GM19324 (cell line): Measurements from ENCODE around the gene EDC3.

Experiments
- ATAC-seq: cut with Tn5 transposase; IDR thresholded peaks from one replicate; pipeline ENCODE4 v1.9.1; 2021; ENCODE audit warnings: mild to moderate bottlenecking, moderate library complexity; ENCODE audit not compliant: unreplicated experiment, low FRiP score

EDC3 gene

GRCh38 chr15:74627766-74628165 is 68.1 kb downstream of the EDC3 start:
- ATAC-seq = no peak

GRCh38 chr15:74626752-74627692 is 68.8 kb downstream of the EDC3 start:
- peak; percentile 67 for ATAC-seq

GRCh38 chr15:74626336-74626735 is 69.5 kb downstream of the EDC3 start:
- ATAC-seq = no peak

GRCh38 chr15:74625693-74626092 is 70.1 kb downstream of the EDC3 start:
- no peak for ATAC-seq

DNA sequence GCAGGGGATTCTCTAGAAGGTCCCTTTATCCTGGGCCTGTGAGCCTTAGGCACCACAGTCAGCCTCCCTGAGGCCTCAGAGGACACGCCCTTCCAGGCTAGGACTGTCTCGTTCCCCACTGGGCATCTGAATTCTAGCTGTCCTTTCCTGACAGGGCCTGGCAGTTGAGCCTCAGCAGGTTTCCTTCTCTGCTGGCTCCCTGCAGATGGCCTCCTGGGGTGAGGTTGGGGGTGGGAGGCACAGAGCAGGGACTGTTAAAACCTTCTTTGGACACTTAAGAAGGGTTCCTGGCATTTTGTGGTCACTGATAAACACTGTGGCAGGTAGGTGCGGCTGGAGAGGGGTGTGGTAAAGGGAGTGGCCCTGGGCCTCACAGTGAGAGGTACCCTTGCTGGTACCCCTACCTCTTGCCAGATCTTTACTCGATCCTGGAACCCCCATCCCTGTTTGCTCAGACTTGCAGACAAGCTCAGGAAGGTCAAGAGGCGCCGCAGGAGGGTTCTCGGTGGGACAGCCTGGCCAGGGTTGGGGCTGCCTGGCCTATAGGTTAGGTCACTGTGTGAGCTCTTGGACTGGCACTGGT is 71.7 kb downstream of the EDC3 start:
- ATAC-seq = no peak

GRCh38 chr15:74622758-74623157 is 73.1 kb downstream of the EDC3 start:
- no peak for ATAC-seq

GRCh38 chr15:74621936-74622335 is 73.9 kb downstream of the EDC3 start:
- ATAC-seq = no peak

- no peak for ATAC-seq
These were observed 74.3 kb downstream of the EDC3 start for GRCh38 chr15:74621546-74621920.

- no peak for ATAC-seq
These were observed 74.9 kb downstream of the EDC3 start for GRCh38 chr15:74620636-74621545.

DNA sequence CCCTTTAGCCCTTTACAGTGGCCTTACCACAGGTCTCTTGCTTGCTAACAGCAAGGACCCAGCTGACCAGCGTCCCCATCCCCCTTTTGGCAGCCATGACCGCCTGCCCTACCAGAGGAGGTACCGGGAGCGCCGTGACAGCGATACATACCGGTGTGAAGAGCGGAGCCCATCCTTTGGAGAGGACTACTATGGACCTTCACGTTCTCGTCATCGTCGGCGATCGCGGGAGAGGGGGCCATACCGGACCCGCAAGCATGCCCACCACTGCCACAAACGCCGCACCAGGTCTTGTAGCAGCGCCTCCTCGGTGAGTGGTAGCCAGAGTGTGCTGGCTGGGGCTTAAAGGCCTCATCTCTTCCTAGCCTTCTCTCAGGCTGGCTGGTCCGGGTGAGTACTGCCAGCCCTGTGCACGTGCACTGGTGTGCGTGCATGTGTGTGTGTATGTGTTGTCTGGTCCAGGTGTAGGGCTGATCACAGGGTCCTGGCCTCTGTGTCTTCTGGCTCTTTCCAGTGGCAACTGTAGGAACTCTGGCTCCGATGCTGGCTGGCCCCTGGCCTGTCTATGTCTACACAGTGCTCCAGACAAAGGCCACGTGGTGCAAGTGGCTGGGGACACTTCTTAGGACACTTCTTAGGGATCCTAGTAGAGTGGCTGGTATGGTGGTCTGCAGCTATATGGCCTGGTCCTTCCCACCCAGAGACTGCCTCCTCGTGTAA is 75.7 kb downstream of the EDC3 start:
- ATAC-seq = no peak

- ATAC-seq = no peak
These were observed 76.8 kb downstream of the EDC3 start for GRCh38 chr15:74618841-74619596.

DNA sequence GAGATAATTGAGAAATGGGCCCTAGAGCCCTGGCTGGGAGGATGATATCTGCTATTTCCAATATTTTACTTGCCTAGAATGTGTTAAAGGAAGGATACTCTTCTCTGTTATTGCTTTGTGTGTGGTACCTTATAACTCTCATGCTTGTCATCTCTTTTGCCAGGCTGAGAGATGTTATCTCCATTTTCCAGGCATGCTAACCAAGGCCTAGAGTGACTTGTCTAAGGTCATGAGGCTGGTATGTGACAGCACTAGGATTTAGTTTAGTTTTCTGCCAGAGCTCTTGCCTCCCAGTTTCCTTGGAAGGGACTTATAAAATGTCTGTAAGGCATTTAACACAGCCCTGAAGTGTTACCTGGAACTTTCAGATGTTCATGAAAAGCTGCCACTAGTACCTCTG is 78.8 kb downstream of the EDC3 start:
- ATAC-seq = no peak

- no peak for ATAC-seq
These were observed 79.4 kb downstream of the EDC3 start for GRCh38 chr15:74616366-74616939.

DNA sequence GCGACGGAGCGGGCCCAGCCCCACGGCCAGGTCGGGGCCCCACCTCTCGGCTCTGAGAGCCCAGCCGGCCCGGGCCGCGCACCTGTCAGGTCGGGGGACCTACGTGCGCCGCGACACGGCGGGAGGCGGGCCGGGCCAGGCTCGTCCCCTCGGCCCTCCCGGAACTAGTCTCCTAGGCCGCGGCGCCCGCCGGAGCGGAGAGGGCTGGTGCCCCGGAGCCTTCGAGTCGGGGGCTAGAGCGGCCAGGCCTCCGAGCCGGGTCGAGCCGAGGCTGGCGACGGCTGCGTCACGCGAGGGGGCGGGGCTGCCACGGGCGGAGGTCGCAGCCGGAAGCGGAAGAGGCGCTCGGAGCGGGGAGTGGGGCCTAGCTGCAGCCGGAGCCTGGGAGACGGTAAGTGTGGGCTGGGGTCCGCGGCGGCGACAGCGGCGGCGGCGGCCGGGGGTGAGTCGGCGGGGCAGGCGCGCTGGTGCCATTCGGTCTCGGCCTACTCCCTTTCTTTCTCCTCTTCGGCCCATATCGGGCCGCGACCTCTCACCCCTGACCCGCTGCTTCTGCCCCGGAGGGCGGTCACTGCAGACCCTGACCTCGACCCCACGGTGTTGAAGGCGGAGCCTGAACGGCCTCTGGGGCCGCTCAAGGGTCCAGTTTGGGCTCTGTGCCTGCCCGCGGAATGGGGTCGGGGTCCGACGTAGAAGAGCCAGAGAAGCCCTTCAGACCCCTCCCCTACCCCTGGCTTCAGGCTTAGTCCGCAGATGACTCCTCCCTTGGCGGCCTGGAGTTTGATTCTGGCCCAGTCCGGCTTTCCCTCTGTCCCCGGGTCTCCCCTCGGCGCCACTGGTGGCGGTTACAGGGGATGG is 80.1 kb downstream of the EDC3 start, which contains the start of gene CLK3:
Gene CLK3, plus strand, starts transcription at position 329 of the 858 bp plus-strand sequence. CDS start 3,361 bp downstream, outside the sequence.
- ATAC-seq = peak; percentile 85

DNA sequence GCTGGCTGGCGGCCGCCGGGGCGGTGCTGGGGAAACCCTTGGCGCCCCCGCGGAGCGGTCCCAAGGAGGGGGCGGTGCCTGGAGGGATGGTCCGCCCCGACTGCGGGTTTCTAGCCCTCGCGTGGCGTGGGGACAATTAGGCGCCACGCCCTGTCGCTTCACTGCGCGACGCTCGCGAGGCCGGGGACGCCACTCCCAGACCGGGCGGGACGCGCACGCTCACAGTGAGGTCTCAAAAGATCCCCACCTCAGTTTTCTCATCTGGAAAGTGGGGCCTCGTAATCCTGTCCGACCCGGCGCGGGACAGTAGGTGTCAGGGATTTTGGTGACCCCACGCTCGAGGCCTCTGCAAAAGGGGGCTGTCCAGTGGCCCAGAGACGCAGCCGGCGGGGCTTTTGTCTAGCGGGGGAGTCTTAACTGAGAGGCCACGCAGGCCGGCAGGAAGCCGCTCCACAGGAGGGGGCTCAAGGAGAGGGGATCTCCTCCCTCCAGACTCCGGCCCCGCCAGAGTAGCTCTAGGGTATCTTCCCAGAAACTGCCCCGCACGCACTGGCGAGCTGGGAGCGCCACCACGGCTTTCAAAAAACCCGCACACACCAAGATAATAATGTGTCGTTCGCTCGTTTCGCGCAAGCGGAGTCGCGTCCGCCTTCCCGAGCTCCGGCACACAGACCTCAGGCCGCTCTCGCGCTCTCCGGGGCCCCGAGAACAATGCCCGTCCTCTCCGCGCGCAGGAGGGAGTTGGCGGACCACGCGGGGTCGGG is 80.9 kb downstream of the EDC3 start:
- peak; percentile 52 for ATAC-seq

DNA sequence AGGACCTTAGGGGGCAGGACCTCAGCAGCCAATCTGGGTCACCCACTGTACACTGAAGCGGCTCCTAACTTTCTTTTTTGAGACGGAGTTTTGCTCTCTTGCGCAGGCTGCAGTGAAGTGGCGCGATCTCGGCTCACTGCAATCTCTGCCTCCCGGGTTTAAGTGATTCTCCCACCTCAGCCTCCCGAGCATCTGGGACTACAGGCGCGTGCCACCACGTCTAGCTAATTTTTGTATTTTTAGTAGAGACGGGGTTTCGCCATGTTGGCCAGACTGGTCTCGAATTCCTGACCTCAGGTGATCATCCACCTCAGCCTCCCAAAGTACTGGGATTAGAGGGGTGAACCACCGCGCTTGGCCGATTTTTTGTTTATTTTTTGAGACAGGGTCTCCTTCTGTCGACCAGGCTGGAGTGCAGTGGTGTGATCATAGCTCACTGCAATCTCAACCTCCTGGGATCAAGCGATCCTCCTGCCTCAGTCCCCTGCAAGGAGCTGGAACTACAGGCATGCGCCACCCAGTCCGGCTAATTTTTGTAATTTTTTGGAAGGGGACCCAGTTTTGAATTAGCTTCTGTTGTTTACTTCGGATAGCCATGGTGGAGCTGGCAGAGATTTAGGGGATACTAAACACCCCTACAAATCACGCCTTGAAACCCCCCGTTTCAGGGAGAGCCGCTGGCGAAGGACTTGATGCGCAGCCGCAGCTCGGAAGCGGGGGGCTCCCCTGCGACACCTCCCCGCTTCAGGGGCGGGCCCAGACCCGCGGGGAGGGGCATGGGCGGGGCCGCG is 81.7 kb downstream of the EDC3 start:
- no peak for ATAC-seq
